GM23338 (cell line): ENCODE data around the gene BCHE. TPM values are rescaled to one million over a fixed set of nuclear protein-coding genes. Genes with fewer than 3 reads are reported as not detected.

Experiments
- ATAC-seq: fragments of 200-7000 bp; cut with Tn5 transposase; 3 replicates; pipeline ENCODE4 v1.9.1; 2020
- DNase-seq: peaks from one replicate; pipeline ENCODE4 v3.0.0-alpha.2; 2015; ENCODE audit warnings: low spot score
- H2AFZ ChIP-seq: fragments of 200-600 bp; sonication (generic); 2 replicates; pipeline ENCODE4 v1.8.0; 2016; ENCODE audit warnings: antibody characterized with exemption, mild to moderate bottlenecking, moderate library complexity
- H3F3A ChIP-seq: fragments of 200-600 bp; sonication (generic); replicated peaks from 2 replicates; pipeline ENCODE4 v1.8.0; 2017; ENCODE audit warnings: antibody characterized with exemption, mixed run types, low read depth
- H3K27ac ChIP-seq: fragments of 200-600 bp; sonication (generic); 2 replicates; pipeline ENCODE4 v1.6.1; 2016; ENCODE audit warnings: low read depth
- H3K27me3 ChIP-seq: fragments of 200-600 bp; sonication (generic); 2 replicates; pipeline ENCODE4 v1.8.0; 2016; ENCODE audit warnings: mild to moderate bottlenecking, mixed run types, moderate library complexity; ENCODE audit not compliant: insufficient read depth
- H3K36me3 ChIP-seq: fragments of 200-600 bp; sonication (generic); 2 replicates; pipeline ENCODE4 v1.8.0; 2016; ENCODE audit warnings: mild to moderate bottlenecking; ENCODE audit not compliant: insufficient read depth
- H3K4me1 ChIP-seq: fragments of 200-600 bp; sonication (generic); 2 replicates; pipeline ENCODE4 v1.8.0; 2016; ENCODE audit warnings: mild to moderate bottlenecking, moderate library complexity; ENCODE audit not compliant: insufficient read depth
- H3K4me2 ChIP-seq: fragments of 200-600 bp; sonication (generic); 2 replicates; pipeline ENCODE4 v1.7.1; 2017; ENCODE audit warnings: mixed run types
- H3K4me3 ChIP-seq: fragments of 200-600 bp; sonication (generic); 2 replicates; pipeline ENCODE4 v1.6.1; 2016; ENCODE audit warnings: mixed run types
- H3K79me2 ChIP-seq: fragments of 200-600 bp; sonication (generic); replicated peaks from 2 replicates; pipeline ENCODE4 v1.8.0; 2017; ENCODE audit warnings: mild to moderate bottlenecking; ENCODE audit not compliant: insufficient read depth
- H3K9me2 ChIP-seq: fragments of 200-600 bp; sonication (generic); 2 replicates; pipeline ENCODE4 v1.8.0; 2017; ENCODE audit not compliant: insufficient read depth
- H4K20me1 ChIP-seq: fragments of 200-600 bp; sonication (generic); replicated peaks from 2 replicates; pipeline ENCODE4 v1.8.0; 2017; ENCODE audit warnings: mild to moderate bottlenecking; ENCODE audit not compliant: insufficient read depth
- H3K27ac Mint-ChIP-seq: 2 replicates; pipeline ENCODE4 v1.8.0; 2020; ENCODE audit warnings: inconsistent platforms, mild to moderate bottlenecking, moderate library complexity, mixed read lengths
- H3K27me3 Mint-ChIP-seq: 3 replicates; pipeline ENCODE4 v1.8.0; 2022; ENCODE audit warnings: low read depth, mild to moderate bottlenecking, moderate library complexity, mixed read lengths, inconsistent platforms; ENCODE audit not compliant: insufficient read depth, poor library complexity
- H3K36me3 Mint-ChIP-seq: 3 replicates; pipeline ENCODE4 v1.8.0; 2021; ENCODE audit warnings: low read depth, mild to moderate bottlenecking, inconsistent platforms, moderate library complexity, mixed read lengths
- H3K4me1 Mint-ChIP-seq: 3 replicates; pipeline ENCODE4 v1.8.0; 2020; ENCODE audit warnings: mild to moderate bottlenecking, inconsistent platforms, mixed read lengths
- H3K4me3 Mint-ChIP-seq: 3 replicates; pipeline ENCODE4 v1.8.0; 2021; ENCODE audit warnings: moderate library complexity, mild to moderate bottlenecking, inconsistent platforms, mixed read lengths
- H3K9me3 Mint-ChIP-seq: 3 replicates; pipeline ENCODE4 v1.8.0; 2020; ENCODE audit warnings: moderate library complexity, mild to moderate bottlenecking, inconsistent platforms, mixed read lengths
- CREB1 ChIP-seq: fragments of 250-450 bp; sonication (Bioruptor Pico); IDR thresholded peaks from 2 replicates; pipeline ENCODE4 v1.5.0; 2020; ENCODE audit warnings: low read depth, mild to moderate bottlenecking, moderate library complexity
- CTCF ChIP-seq, 2 experiments: fragments of 200-600 bp in 1 of 2; sonication (generic) in 1 of 2; conservative IDR thresholded peaks; 2 replicates each; pipeline versions ENCODE4 v1.5.1 to v1.6.1; 2016 to 2017; ENCODE audit warnings: antibody characterized with exemption in 2 of 2, low read depth in 2 of 2, mild to moderate bottlenecking in 2 of 2, moderate library complexity in 1 of 2
- EZH2 ChIP-seq: fragments of 200-600 bp; sonication (generic); IDR thresholded peaks from one replicate; pipeline ENCODE4 v1.8.0; 2017; ENCODE audit warnings: antibody characterized with exemption, mild to moderate bottlenecking, low read depth; ENCODE audit not compliant: unreplicated experiment
- EZH2phosphoT487 ChIP-seq: fragments of 200-600 bp; sonication (generic); IDR thresholded peaks from one replicate; pipeline ENCODE4 v1.8.1; 2018; ENCODE audit warnings: antibody characterized with exemption; ENCODE audit not compliant: unreplicated experiment
- JUNB ChIP-seq: IDR thresholded peaks from one replicate; pipeline ENCODE4 v1.6.1; 2016; ENCODE audit warnings: antibody characterized with exemption; ENCODE audit not compliant: unreplicated experiment
- NANOG ChIP-seq: IDR thresholded peaks from 2 replicates; pipeline ENCODE4 v1.6.1; 2016; ENCODE audit warnings: antibody characterized with exemption, borderline replicate concordance
- REST ChIP-seq: IDR thresholded peaks from one replicate; pipeline ENCODE4 v1.6.1; 2018; ENCODE audit warnings: antibody characterized with exemption; ENCODE audit not compliant: unreplicated experiment
- STAT1 ChIP-seq: IDR thresholded peaks from one replicate; pipeline ENCODE4 v1.6.1; 2016; ENCODE audit warnings: antibody characterized with exemption; ENCODE audit not compliant: unreplicated experiment
- ZNF114 ChIP-seq: fragments of 250-450 bp; sonication (Bioruptor Pico); IDR thresholded peaks from 2 replicates; pipeline ENCODE4 v1.5.0; 2020; ENCODE audit warnings: mild to moderate bottlenecking, moderate library complexity
- ZNF331 ChIP-seq: fragments of 250-450 bp; sonication (Bioruptor Pico); IDR thresholded peaks from 2 replicates; pipeline ENCODE4 v1.5.0; 2020; ENCODE audit warnings: low read depth, mild to moderate bottlenecking, moderate library complexity
- polyA plus RNA-seq: library from polyadenylated mRNA; unstranded; fragments of >200 nt; fragmentation: Nextera tagmentation; extraction: Ambion mirVana; gene quantifications from 2 replicates; pipeline ENCODE4 v1.2.1, GENCODE V29; 2016
- total RNA-seq: library from RNA; depleted of rRNA; stranded (reverse); fragments of >200 nt; shearing (Covaris generic); gene quantifications from 2 replicates; pipeline ENCODE4 v1.2.3, GENCODE V29; 2014
- TF ChIP-seq, protein P1 (sequence below): fragments of 250-450 bp; sonication (Bioruptor Pico); IDR thresholded peaks from 2 replicates; pipeline ENCODE4 v1.5.0; 2020; ENCODE audit warnings: mild to moderate bottlenecking, moderate library complexity

BCHE gene
- total and polyA plus RNA-seq, 2 experiments from 2014 or later: 0.73 to 1.1 TPM

DNA sequence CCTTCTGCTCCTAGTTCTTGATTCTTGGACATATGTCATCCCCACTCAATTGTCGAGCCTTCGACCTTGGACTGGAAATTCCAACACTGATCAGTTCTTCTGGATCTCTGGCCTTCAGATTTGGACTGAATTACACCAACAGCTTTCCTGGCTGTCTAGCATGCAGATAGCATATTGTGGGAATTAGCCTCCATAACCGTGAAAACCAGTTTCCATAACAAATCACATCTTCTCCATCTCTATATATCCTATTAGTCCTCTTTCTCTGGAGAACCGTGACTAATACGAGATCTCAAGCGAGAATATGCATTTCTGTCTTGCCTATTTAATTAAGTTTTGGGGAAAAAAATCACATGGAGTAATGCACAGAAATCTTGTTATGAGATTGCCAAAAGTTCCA is 8.8 kb upstream of the BCHE start (continued):
- TF ChIP-seq REST: no peak
- no peak for TF ChIP-seq CREB1 (CRISPR knock-in tag)
- no peak for TF ChIP-seq NANOG
- TF ChIP-seq ZNF114 (CRISPR knock-in tag): no peak
- TF ChIP-seq EZH2: no peak
- no peak for TF ChIP-seq JUNB
- no peak for TF ChIP-seq STAT1
- no peak for TF ChIP-seq EZH2phosphoT487

DNA sequence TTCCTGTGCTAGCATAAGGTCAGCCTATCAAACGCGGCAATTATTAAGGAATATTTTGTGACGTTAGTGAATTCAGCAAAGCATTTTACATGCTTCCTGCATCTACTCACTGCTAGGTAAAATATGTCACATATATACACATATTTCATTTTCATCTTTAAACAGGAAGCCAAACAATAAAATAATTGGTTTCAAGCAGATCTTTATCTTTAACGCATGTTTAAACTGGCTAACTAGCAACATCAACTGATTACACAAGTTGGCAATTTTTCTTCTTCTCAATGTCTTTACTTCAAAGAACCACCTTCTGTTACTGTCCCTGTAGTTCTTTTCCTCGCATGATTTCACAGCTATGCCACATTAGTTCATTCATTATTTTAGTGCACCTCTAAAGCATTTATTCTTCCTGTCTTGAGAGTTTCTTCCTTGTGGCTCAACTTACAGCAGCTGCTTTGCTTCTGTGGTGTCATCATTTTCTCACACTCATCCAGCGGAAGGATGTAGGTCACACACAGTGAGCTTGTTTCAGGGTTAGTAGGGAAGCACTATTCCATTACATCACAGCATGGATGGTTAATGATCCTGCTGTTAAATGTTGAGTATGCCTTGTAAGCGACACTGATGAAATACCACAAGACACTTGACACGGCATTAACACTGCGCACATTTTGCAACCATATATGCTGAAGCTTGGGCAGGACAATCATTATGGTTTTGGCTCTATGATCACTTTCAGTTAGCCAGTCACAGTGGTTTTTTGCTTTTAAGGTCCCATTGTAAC is 2.3 kb upstream of the BCHE start:
- DNase-seq: peak; percentile 6
- no peak for ATAC-seq
- no peaks in the 10 kb centered on the region; the same call in 1 of the 2 replicates for H3K4me1 ChIP-seq
- Mint-ChIP-seq H3K4me1 (peaks cover 18% of the 10 kb centered on the region), H3K36me3 (no peaks in the 10 kb centered on the region), H3K4me3 (no peak overlapping the region), H3K27me3 (no peaks in the 10 kb centered on the region), H3K9me3 (no peaks in the 10 kb centered on the region), H3K27ac (0 out of 2 replicates have a peak overlapping the region, but pooled peaks have one; percentile 44)
- H3K4me2 ChIP-seq: no peak overlapping the region
- no peaks in the 10 kb centered on the region for H3K27me3 ChIP-seq
- H3K9me2 ChIP-seq: no peaks in the 10 kb centered on the region
- H3K79me2 ChIP-seq: no peaks in the 10 kb centered on the region
- H4K20me1 ChIP-seq: no peaks in the 10 kb centered on the region
- H2AFZ ChIP-seq: no peak overlapping the region
- H3K4me3 ChIP-seq: no peak overlapping the region
- no peaks in the 10 kb centered on the region for H3F3A ChIP-seq
- no peaks in the 10 kb centered on the region for H3K36me3 ChIP-seq
- H3K27ac ChIP-seq: no peak overlapping the region
- TF ChIP-seq CTCF (conservative IDR thresholded peaks at IDR 0.05; ENCODE audit: low read depth in 2 of 2): no peak
- no peak for TF ChIP-seq ZNF331 (CRISPR knock-in tag)
- TF ChIP-seq, protein P1, sequence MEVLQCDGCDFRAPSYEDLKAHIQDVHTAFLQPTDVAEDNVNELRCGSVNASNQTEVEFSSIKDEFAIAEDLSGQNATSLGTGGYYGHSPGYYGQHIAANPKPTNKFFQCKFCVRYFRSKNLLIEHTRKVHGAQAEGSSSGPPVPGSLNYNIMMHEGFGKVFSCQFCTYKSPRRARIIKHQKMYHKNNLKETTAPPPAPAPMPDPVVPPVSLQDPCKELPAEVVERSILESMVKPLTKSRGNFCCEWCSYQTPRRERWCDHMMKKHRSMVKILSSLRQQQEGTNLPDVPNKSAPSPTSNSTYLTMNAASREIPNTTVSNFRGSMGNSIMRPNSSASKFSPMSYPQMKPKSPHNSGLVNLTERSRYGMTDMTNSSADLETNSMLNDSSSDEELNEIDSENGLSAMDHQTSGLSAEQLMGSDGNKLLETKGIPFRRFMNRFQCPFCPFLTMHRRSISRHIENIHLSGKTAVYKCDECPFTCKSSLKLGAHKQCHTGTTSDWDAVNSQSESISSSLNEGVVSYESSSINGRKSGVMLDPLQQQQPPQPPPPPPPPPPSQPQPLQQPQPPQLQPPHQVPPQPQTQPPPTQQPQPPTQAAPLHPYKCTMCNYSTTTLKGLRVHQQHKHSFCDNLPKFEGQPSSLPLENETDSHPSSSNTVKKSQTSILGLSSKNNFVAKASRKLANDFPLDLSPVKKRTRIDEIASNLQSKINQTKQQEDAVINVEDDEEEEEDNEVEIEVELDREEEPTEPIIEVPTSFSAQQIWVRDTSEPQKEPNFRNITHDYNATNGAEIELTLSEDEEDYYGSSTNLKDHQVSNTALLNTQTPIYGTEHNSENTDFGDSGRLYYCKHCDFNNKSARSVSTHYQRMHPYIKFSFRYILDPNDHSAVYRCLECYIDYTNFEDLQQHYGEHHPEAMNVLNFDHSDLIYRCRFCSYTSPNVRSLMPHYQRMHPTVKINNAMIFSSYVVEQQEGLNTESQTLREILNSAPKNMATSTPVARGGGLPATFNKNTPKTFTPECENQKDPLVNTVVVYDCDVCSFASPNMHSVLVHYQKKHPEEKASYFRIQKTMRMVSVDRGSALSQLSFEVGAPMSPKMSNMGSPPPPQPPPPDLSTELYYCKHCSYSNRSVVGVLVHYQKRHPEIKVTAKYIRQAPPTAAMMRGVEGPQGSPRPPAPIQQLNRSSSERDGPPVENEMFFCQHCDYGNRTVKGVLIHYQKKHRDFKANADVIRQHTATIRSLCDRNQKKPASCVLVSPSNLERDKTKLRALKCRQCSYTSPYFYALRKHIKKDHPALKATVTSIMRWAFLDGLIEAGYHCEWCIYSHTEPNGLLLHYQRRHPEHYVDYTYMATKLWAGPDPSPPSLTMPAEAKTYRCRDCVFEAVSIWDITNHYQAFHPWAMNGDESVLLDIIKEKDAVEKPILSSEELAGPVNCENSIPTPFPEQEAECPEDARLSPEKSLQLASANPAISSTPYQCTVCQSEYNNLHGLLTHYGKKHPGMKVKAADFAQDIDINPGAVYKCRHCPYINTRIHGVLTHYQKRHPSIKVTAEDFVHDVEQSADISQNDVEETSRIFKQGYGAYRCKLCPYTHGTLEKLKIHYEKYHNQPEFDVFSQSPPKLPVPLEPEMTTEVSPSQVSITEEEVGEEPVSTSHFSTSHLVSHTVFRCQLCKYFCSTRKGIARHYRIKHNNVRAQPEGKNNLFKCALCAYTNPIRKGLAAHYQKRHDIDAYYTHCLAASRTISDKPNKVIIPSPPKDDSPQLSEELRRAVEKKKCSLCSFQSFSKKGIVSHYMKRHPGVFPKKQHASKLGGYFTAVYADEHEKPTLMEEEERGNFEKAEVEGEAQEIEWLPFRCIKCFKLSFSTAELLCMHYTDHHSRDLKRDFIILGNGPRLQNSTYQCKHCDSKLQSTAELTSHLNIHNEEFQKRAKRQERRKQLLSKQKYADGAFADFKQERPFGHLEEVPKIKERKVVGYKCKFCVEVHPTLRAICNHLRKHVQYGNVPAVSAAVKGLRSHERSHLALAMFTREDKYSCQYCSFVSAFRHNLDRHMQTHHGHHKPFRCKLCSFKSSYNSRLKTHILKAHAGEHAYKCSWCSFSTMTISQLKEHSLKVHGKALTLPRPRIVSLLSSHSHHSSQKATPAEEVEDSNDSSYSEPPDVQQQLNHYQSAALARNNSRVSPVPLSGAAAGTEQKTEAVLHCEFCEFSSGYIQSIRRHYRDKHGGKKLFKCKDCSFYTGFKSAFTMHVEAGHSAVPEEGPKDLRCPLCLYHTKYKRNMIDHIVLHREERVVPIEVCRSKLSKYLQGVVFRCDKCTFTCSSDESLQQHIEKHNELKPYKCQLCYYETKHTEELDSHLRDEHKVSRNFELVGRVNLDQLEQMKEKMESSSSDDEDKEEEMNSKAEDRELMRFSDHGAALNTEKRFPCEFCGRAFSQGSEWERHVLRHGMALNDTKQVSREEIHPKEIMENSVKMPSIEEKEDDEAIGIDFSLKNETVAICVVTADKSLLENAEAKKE (CRISPR knock-in tag): no peak
- TF ChIP-seq EZH2: no peak
- TF ChIP-seq EZH2phosphoT487: no peak
- TF ChIP-seq CREB1 (CRISPR knock-in tag): no peak
- TF ChIP-seq STAT1: no peak
- no peak for TF ChIP-seq NANOG
- TF ChIP-seq JUNB: no peak
- TF ChIP-seq ZNF114 (CRISPR knock-in tag): no peak
